GM12874 (cell line): Measurements from ENCODE around the gene CCDC13.

Experiments used
- TF ChIP-seq, protein P1 (sequence below): IDR thresholded peaks from 2 replicates; pipeline ENCODE4 v1.5.1; 2011; ENCODE audit warnings: low read depth, mild to moderate bottlenecking, control low read depth, low read length, moderate library complexity; ENCODE audit not compliant: insufficient read depth

Gene CCDC13

DNA sequence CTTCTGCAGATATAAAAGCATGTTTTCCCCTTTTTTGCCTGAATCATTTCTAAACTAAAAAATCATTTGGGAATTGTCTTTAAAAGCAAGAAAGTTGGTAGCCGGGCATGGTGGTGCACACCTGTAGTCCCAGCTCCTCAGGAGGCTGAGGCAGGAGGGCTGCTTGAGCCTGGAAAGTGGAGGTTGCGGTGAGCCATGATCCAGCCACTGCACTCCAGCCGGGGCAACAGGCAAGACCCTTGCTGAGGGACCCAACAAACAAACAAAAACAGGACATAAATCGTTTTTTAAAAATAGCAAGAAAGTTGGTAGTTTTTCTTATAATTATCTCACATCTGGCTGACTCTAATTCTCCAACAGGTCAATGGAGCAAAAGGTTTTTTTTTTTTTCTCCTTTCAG lies 28.7 kb upstream of the CCDC13 start:
- TF ChIP-seq, protein P1, sequence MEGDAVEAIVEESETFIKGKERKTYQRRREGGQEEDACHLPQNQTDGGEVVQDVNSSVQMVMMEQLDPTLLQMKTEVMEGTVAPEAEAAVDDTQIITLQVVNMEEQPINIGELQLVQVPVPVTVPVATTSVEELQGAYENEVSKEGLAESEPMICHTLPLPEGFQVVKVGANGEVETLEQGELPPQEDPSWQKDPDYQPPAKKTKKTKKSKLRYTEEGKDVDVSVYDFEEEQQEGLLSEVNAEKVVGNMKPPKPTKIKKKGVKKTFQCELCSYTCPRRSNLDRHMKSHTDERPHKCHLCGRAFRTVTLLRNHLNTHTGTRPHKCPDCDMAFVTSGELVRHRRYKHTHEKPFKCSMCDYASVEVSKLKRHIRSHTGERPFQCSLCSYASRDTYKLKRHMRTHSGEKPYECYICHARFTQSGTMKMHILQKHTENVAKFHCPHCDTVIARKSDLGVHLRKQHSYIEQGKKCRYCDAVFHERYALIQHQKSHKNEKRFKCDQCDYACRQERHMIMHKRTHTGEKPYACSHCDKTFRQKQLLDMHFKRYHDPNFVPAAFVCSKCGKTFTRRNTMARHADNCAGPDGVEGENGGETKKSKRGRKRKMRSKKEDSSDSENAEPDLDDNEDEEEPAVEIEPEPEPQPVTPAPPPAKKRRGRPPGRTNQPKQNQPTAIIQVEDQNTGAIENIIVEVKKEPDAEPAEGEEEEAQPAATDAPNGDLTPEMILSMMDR, result no peak

DNA sequence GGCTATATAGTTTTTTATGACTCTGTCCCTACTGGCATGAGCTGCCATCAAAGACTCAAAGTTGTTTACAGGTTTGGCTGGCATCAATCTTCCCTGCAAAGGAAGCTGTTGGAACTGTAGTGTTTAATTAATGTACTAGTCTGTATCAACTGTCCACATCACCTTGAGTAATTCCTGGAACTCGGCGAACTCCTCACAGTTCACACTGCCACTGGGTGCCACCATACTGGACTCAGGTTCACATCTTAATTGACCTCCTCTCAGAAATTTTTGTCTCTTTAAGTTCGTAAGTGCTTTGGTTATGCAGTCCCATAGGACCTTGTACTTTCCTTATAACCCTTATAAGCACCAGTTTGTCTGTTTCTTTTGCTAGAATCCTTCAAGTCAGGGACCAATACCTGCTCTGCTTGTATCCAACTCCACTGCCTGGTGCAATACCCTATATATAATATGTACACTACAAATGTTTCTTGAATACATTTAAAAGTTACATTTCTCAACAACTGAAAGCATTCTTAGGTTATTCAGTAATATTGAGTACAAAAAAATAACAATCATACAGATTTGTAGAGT lies 28.1 kb upstream of the CCDC13 start:
- TF ChIP-seq, protein P1, result no peak

- TF ChIP-seq, protein P1, result no peak
These were observed 27.2 kb upstream of the CCDC13 start for GRCh38 chr3:42800251-42800650.

DNA sequence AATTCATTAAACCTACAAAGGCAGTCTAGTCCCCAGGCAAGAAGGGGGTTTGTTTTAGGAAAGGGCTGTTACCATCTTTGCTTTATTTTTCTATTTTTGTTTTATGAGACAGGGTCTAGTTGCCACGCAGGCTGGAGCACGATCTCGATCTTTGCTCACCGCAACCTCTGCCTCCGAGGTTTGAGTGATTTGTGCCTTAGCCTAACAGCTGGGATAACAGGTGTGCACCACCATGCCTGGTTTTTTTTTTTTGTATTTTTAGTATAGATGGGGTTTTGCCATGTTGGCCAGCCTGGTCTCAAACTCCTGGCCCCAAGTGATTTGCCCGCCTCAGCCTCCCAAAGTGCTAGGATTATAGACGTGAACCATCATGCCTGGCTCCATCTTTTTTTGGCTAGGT lies 26.3 kb upstream of the CCDC13 start:
- TF ChIP-seq, protein P1, result no peak

GRCh38 chr3:42796332-42796885 lies 23.4 kb upstream of the CCDC13 start:
- TF ChIP-seq, protein P1, result no peak

GRCh38 chr3:42795621-42796181 lies 22.6 kb upstream of the CCDC13 start:
- TF ChIP-seq, protein P1, result no peak

DNA sequence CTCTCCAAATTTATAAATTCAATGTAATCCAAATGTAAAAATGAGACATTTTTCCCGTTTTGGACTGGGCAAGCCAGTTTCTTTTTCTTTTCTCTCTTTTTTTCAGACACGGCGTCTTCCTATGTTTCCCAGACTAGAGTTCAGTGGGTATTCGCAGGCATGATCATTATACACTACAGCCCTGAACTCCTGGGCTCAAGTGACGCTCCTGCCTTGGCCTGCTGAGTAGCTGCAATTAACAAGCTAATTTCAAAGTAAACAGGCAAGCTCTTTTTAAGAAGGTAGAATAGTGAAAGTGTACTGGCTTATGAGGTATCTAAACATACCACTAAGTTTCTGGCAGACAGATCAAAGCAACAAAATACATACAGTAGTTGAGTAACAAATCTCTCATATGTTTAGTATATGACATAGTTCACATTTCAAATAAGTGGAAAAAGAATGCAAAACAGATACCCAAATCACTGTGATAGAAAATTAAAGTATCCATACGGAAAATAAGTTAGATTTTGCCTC lies 17.7 kb upstream of the CCDC13 start:
- TF ChIP-seq, protein P1, result no peak
